ENCODE data around the gene PLEK. TPM values are rescaled to one million over a fixed set of nuclear protein-coding genes. Genes with fewer than 3 reads are reported as not detected.

PLEK gene
- total and polyA plus RNA-seq, 2 donors (not counting 1 experiment from before 2014, with no cell fraction given) = not detected

DNA sequence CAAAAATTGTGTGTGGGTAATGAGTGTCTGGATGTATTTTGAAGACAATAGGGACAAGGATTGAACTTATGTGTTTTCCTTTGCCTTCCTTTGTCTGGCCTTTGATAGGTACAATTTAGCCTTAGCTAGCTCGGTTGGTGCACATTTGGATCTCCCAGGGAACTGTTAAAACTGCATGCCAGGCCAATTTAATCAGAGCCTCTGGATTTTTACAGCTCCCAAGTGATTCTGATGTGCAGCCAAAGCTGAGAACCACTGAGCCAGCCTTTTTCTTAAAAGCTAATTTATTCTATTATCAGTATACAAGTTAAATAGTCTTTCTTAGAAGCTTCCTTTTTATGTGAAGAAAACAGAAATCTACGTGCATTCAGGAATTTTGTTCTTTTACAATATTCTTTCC lies 25.0 kb downstream of the PLEK start:
- DNase-seq (ENCODE audit: low read depth in 2 of 2) = no peak
- no peaks in the 10 kb centered on the region for H4K20me1 ChIP-seq (ENCODE audit: control insufficient read depth, extremely low read depth, insufficient read depth, low read length)
- H3K9ac ChIP-seq (ENCODE audit: insufficient read depth, low read length) = no peak overlapping the region
- no peaks in the 10 kb centered on the region for H3K79me2 ChIP-seq (ENCODE audit: control insufficient read depth, insufficient read depth, low read length)
- H2AFZ ChIP-seq (ENCODE audit: low read length) = no peak overlapping the region
- H3K9me3 ChIP-seq (ENCODE audit: control insufficient read depth, insufficient read depth, low read depth, low read length) = no peaks in the 10 kb centered on the region
- H3K4me2 ChIP-seq (ENCODE audit: extremely low read depth, insufficient read depth, low read length) = no peak overlapping the region
- no peak overlapping the region for H3K4me3 ChIP-seq (replicated peaks in 1 of 4; ENCODE audit: control extremely low read depth in 1 of 4, insufficient read depth in 1 of 4, low read depth in 3 of 4, low read length in 4 of 4)
- no peaks in the 10 kb centered on the region for H3K36me3 ChIP-seq (ENCODE audit: control insufficient read depth, insufficient read depth, low read length)
- peaks cover 15% of the 10 kb centered on the region for H3K27me3 ChIP-seq (ENCODE audit: control insufficient read depth, insufficient read depth, low read length)
- TF ChIP-seq EZH2 (IDR thresholded peaks at IDR 0.05; ENCODE audit: low read length, missing control alignments) = no peak
- TF ChIP-seq, protein P1, sequence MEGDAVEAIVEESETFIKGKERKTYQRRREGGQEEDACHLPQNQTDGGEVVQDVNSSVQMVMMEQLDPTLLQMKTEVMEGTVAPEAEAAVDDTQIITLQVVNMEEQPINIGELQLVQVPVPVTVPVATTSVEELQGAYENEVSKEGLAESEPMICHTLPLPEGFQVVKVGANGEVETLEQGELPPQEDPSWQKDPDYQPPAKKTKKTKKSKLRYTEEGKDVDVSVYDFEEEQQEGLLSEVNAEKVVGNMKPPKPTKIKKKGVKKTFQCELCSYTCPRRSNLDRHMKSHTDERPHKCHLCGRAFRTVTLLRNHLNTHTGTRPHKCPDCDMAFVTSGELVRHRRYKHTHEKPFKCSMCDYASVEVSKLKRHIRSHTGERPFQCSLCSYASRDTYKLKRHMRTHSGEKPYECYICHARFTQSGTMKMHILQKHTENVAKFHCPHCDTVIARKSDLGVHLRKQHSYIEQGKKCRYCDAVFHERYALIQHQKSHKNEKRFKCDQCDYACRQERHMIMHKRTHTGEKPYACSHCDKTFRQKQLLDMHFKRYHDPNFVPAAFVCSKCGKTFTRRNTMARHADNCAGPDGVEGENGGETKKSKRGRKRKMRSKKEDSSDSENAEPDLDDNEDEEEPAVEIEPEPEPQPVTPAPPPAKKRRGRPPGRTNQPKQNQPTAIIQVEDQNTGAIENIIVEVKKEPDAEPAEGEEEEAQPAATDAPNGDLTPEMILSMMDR (conservative IDR thresholded peaks at IDR 0.05 in 1 of 2, IDR thresholded peaks at IDR 0.05 in 1 of 2; ENCODE audit: low read depth in 1 of 2, low read length in 2 of 2) = no peak
- H3K27ac ChIP-seq (ENCODE audit: insufficient read depth, low read length) = no peak overlapping the region
- H3K4me1 ChIP-seq (ENCODE audit: control insufficient read depth, extremely low read depth, insufficient read depth, low read length) = no peaks in the 10 kb centered on the region

- no peaks in the 10 kb centered on the region for H3K4me1 ChIP-seq (ENCODE audit: control insufficient read depth, extremely low read depth, insufficient read depth, low read length)
- H3K79me2 ChIP-seq (ENCODE audit: control insufficient read depth, insufficient read depth, low read length) = no peaks in the 10 kb centered on the region
- no peak overlapping the region for H3K27ac ChIP-seq (ENCODE audit: insufficient read depth, low read length)
- no peak for DNase-seq (ENCODE audit: low read depth in 2 of 2)
- peaks cover 16% of the 10 kb centered on the region for H3K27me3 ChIP-seq (ENCODE audit: control insufficient read depth, insufficient read depth, low read length)
- TF ChIP-seq, protein P1 (conservative IDR thresholded peaks at IDR 0.05 in 1 of 2, IDR thresholded peaks at IDR 0.05 in 1 of 2; ENCODE audit: low read depth in 1 of 2, low read length in 2 of 2) = no peak
- no peak for TF ChIP-seq EZH2 (IDR thresholded peaks at IDR 0.05; ENCODE audit: low read length, missing control alignments)
- H4K20me1 ChIP-seq (ENCODE audit: control insufficient read depth, extremely low read depth, insufficient read depth, low read length) = no peaks in the 10 kb centered on the region
- no peaks in the 10 kb centered on the region for H3K36me3 ChIP-seq (ENCODE audit: control insufficient read depth, insufficient read depth, low read length)
- no peak overlapping the region for H3K4me3 ChIP-seq (replicated peaks in 1 of 4; ENCODE audit: control extremely low read depth in 1 of 4, insufficient read depth in 1 of 4, low read depth in 3 of 4, low read length in 4 of 4)
- no peak overlapping the region for H2AFZ ChIP-seq (ENCODE audit: low read length)
- no peaks in the 10 kb centered on the region for H3K9me3 ChIP-seq (ENCODE audit: control insufficient read depth, insufficient read depth, low read depth, low read length)
- H3K4me2 ChIP-seq (ENCODE audit: extremely low read depth, insufficient read depth, low read length) = no peak overlapping the region
- H3K9ac ChIP-seq (ENCODE audit: insufficient read depth, low read length) = no peak overlapping the region
Measured at GRCh38 chr2:68390586-68390985, 25.5 kb downstream of the PLEK start.

- H4K20me1 ChIP-seq (ENCODE audit: control insufficient read depth, extremely low read depth, insufficient read depth, low read length) = no peaks in the 10 kb centered on the region
- TF ChIP-seq EZH2 (IDR thresholded peaks at IDR 0.05; ENCODE audit: low read length, missing control alignments) = no peak
- TF ChIP-seq, protein P1 (conservative IDR thresholded peaks at IDR 0.05 in 1 of 2, IDR thresholded peaks at IDR 0.05 in 1 of 2; ENCODE audit: low read depth in 1 of 2, low read length in 2 of 2) = no peak
- no peak overlapping the region for H3K27ac ChIP-seq (ENCODE audit: insufficient read depth, low read length)
- no peaks in the 10 kb centered on the region for H3K9me3 ChIP-seq (ENCODE audit: control insufficient read depth, insufficient read depth, low read depth, low read length)
- peaks cover 17% of the 10 kb centered on the region for H3K27me3 ChIP-seq (ENCODE audit: control insufficient read depth, insufficient read depth, low read length)
- no peak for DNase-seq (ENCODE audit: low read depth in 2 of 2)
- H3K36me3 ChIP-seq (ENCODE audit: control insufficient read depth, insufficient read depth, low read length) = no peaks in the 10 kb centered on the region
- no peaks in the 10 kb centered on the region for H3K4me1 ChIP-seq (ENCODE audit: control insufficient read depth, extremely low read depth, insufficient read depth, low read length)
- no peak overlapping the region for H3K9ac ChIP-seq (ENCODE audit: insufficient read depth, low read length)
- H2AFZ ChIP-seq (ENCODE audit: low read length) = no peak overlapping the region
- no peak overlapping the region for H3K4me2 ChIP-seq (ENCODE audit: extremely low read depth, insufficient read depth, low read length)
- no peak overlapping the region for H3K4me3 ChIP-seq (replicated peaks in 1 of 4; ENCODE audit: control extremely low read depth in 1 of 4, insufficient read depth in 1 of 4, low read depth in 3 of 4, low read length in 4 of 4)
- no peaks in the 10 kb centered on the region for H3K79me2 ChIP-seq (ENCODE audit: control insufficient read depth, insufficient read depth, low read length)
Measured at GRCh38 chr2:68391099-68391498, 26.0 kb downstream of the PLEK start.

Data from fibroblast of lung (primary cell).